HEK293T (cell line): ENCODE measurements around the gene RNF187.

Experiments
- ARNT ChIP-seq: fragments of 450-650 bp; IDR thresholded peaks from 2 replicates; pipeline ENCODE4 v1.6.1; 2017; ENCODE audit warnings: mild to moderate bottlenecking
- BHLHE40 ChIP-seq: fragments of 450-650 bp; IDR thresholded peaks from 2 replicates; pipeline ENCODE4 v1.6.1; 2016; ENCODE audit warnings: mild to moderate bottlenecking, moderate library complexity, borderline replicate concordance
- ELF4 ChIP-seq: fragments of 450-650 bp; IDR thresholded peaks from 2 replicates; pipeline ENCODE4 v1.6.1; 2017; ENCODE audit warnings: antibody characterized with exemption
- FOXK2 ChIP-seq: fragments of 450-650 bp; IDR thresholded peaks from 2 replicates; pipeline ENCODE4 v1.6.1; 2016; ENCODE audit warnings: mild to moderate bottlenecking
- FOXM1 ChIP-seq: fragments of 450-650 bp; IDR thresholded peaks from 2 replicates; pipeline ENCODE4 v1.6.1; 2017; ENCODE audit warnings: mild to moderate bottlenecking, borderline replicate concordance
- HDGF ChIP-seq: fragments of 450-650 bp; IDR thresholded peaks from 2 replicates; pipeline ENCODE4 v1.6.1; 2017; ENCODE audit warnings: antibody characterized with exemption, borderline replicate concordance
- L3MBTL2 ChIP-seq: fragments of 450-650 bp; conservative IDR thresholded peaks from 2 replicates; pipeline ENCODE4 v1.6.1; 2016; ENCODE audit warnings: mild to moderate bottlenecking
- LEF1 ChIP-seq: fragments of 450-650 bp; IDR thresholded peaks from 2 replicates; pipeline ENCODE4 v1.6.1; 2017; ENCODE audit warnings: mild to moderate bottlenecking, borderline replicate concordance
- NFRKB ChIP-seq: fragments of 450-650 bp; IDR thresholded peaks from 2 replicates; pipeline ENCODE4 v1.6.1; 2016; ENCODE audit warnings: mild to moderate bottlenecking, moderate library complexity
- SP1 ChIP-seq: fragments of 450-650 bp; IDR thresholded peaks from 2 replicates; pipeline ENCODE4 v1.6.1; 2017
- SUZ12 ChIP-seq: fragments of 450-650 bp; IDR thresholded peaks from 2 replicates; pipeline ENCODE4 v1.6.1; 2016; ENCODE audit warnings: mild to moderate bottlenecking
- TARDBP ChIP-seq: fragments of 450-650 bp; IDR thresholded peaks from 2 replicates; pipeline ENCODE4 v1.6.1; 2016
- ZNF384 ChIP-seq: fragments of 450-650 bp; IDR thresholded peaks from 2 replicates; pipeline ENCODE4 v1.6.1; 2016
- TF ChIP-seq, protein P1 (sequence below): fragments of 450-650 bp; IDR thresholded peaks from 2 replicates; pipeline ENCODE4 v1.6.1; 2016

DNA sequence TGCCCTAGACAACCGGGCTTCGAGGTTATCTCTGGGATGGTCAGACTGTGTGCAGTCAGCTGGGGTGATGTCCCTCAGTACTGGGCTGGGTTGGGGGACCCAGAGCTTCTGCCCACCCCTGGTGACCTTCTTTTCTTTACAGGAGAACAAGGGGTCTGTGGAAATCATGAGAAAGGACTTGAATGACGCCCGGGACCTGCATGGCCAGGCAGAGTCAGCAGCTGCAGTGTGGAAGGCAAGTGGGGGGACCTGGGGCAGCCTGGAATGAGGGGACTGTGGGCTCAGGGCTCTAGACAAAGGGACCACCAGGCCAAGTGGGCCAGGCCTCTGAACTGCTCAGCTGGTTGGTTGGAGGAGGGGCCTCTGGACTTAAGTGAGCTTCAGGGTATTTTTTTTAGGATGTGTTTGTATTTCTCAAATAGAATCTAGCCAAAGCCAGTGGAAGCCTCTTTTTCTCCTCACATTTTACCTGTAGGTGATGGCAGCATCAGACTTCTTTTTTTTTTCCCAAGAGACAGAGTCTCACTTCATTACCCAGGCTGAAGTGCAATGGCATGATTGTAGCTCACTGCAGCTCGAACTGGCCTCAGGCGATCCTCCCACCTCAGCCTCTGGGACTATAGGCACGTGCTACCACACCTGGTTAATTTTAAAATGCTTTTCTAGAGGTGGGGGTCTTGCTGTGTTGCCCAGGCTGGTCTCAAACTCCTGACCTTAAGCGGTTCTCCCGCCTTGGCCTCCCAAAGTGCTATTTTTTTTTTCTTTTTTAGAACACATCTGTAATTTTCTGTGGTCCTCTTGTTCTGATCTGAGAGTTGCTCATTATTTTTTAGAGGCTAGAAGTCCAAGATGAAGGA lies 1.9 kb downstream of the RNF187 start:
- no peak for TF ChIP-seq LEF1
- TF ChIP-seq ZNF384 = no peak
- TF ChIP-seq BHLHE40 = no peak
- TF ChIP-seq ELF4 = no peak
- TF ChIP-seq, protein P1, sequence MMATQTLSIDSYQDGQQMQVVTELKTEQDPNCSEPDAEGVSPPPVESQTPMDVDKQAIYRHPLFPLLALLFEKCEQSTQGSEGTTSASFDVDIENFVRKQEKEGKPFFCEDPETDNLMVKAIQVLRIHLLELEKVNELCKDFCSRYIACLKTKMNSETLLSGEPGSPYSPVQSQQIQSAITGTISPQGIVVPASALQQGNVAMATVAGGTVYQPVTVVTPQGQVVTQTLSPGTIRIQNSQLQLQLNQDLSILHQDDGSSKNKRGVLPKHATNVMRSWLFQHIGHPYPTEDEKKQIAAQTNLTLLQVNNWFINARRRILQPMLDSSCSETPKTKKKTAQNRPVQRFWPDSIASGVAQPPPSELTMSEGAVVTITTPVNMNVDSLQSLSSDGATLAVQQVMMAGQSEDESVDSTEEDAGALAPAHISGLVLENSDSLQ = no peak
- TF ChIP-seq L3MBTL2 = no peak
- no peak for TF ChIP-seq ARNT
- no peak for TF ChIP-seq SP1
- TF ChIP-seq FOXM1 = no peak
- TF ChIP-seq FOXK2 = no peak
- TF ChIP-seq TARDBP = no peak
- TF ChIP-seq SUZ12 = no peak
- no peak for TF ChIP-seq HDGF
- no peak for TF ChIP-seq NFRKB
